Stimulated activated CD4-positive, alpha-beta T cell treated with anti-CD3 and anti-CD28 coated beads, TNF-alpha, amount 100 ng/mL, for 1 hour (primary cell): Measurements from ENCODE around the gene KCTD13.
"Not testable (repeated sequence)": the region's sequence is repeated elsewhere in the genome, so short reads cannot be mapped to it uniquely, and the experiment has no call there.

Experiments
- DNase-seq, 3 donors: peaks; one replicate each; pipeline ENCODE4 v3.0.0-alpha.2; 2020; ENCODE audit warnings: low read depth in 3 of 3, low spot score in 1 of 3

The KCTD13 gene, protein sequence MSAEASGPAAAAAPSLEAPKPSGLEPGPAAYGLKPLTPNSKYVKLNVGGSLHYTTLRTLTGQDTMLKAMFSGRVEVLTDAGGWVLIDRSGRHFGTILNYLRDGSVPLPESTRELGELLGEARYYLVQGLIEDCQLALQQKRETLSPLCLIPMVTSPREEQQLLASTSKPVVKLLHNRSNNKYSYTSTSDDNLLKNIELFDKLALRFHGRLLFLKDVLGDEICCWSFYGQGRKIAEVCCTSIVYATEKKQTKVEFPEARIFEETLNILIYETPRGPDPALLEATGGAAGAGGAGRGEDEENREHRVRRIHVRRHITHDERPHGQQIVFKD

DNA sequence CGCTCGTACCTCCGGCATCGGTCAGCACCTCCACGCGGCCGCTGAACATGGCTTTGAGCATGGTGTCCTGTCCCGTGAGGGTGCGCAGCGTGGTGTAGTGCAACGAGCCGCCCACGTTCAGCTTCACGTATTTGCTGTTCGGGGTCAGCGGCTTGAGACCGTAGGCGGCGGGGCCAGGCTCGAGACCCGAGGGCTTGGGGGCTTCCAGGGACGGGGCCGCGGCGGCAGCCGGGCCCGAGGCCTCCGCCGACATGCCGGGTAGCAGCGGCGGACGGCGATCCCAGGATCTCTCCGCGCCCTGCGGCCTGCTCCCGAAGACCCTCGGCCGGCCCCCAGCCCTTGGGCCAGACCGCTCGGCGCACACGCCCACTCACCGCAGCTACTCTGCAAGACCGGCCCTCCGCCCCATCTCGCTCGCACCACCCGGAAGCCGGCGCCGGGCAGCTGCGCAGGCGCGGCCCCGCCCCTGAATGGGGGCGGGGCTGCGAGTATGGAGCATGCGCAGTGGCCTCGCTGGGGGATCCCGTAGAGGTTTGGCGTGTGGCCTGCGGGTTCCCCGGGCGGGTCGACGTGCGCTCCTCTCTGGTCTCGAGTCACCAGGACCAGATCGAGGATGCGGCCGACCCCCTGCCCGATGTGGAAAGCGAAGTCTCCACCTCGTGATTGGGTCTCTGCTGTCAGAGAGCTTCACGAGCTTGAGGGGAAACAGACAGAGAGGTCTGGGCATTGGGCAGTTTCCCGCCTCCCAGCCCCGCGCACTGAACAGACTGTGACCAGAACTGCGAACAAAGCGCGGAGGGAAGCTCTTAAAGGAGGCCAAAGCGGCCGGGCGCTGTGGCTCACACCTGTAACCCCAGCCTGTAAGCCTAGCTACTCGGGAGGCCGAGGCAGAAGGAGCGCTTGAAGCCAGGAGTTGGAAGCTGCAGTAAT is at the start of gene KCTD13:
Gene KCTD13 (minus strand): TSS at position 446 of the 930 bp plus-strand sequence. CDS start 193 bp downstream, at position 253.
- peak; percentile 70 to 93 (median 91) for DNase-seq

DNA sequence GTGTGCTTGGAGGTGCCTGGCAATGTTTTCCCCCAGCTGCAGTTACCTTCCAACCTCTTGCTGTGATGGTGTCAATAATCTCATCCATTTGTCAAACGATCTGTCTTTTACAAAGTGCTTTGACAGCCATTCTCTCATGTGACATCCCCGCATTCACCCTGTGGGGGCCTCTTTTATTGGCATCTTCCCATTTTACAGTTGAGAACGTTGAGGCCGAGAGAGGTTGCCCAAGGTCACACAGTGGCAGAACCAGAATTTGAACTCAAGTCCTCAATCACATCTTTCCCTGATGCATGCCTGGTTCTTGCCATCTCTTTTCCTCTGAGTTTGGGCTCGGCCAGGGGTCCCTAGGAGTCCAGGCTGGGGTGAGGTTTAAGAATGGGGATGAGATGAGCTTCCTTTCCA is 49.1 kb upstream of the KCTD13 start:
- DNase-seq = no peak

DNA sequence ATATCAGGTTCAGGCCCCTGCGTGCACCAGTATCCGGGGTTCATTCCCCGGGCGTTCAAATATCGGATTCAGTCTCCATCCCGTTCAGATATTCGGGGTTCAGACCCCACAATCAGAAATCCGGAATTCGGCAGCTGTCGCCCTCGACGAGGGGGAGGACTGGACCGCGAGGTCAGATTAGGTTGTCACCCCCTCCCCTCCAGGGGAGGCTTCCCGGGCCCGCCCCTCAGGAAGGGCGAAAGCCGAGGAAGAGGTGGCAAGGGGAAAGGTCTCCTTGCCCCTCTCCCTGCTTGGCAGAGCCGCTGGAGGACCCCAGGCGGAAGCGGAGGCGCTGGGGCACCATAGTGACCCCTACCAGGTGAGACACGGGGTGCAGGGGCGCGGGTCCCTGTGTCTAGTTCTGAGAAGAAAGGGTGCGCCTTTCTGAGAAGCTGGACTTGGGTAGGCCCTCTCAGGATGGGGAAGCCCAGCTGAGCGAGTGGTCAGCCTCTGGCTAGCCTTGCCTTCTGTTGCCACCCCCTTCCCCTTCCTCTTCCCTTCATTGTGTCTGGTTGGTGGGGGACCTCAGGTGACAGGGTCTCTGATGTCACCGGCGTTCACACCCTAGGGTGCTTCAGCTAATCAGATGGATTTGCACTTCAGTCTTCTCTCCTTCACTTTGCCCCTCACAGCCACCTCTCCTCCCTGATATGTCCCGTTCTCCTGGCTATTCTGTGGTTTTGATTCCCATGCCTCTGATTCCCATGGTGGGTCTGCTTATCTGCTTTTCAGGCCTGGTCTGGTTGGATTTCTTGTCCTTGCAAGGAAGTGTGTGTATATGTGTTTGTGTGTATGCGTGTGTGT is 48.5 kb upstream of the KCTD13 start:
- no peak for DNase-seq

DNA sequence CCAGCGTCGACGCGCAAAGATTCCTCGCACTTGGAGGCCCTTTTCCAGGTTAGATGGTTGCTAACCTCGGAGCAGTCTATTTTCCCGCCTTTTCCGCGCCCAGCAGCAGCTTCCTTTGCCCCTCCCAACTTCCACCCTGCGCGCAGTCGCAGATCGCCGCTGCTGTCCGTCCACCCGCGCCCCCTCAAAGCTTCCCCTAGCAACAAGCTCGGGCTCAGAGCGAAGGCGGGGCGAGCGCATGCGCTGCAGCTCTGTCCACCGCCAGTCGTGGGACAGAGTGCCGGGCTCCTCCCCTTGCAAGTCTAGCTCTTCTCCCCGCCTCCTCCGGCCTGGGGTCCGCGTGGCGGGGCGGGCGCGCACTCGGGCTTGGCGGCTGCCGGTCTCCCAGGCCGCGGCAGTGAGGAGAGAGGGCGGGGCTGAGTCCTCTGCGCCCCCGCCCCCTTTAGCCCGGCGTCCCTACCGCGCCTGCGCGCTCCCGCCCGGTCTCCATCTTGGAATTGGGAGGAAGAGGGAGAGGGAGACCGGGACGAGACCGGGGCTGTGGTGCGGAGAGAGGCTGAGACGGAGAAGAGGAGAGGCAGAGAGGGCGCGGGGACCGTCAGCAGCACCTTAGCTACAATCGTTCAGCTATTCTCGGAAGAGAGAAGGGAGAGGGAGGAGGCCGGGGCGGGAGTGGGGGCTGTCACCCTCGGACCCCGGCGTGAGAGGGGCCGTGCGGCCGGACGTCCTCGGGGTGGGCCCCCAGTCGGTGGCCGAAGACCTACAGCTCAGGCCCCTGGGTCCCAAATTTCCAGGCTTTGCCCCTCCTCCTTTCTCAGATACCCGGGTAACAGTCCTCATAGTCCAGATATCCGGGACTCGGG is 47.6 kb upstream of the KCTD13 start, which contains the start of gene TAOK2:
Gene TAOK2 (plus strand): TSS at position 485 of the 863 bp plus-strand sequence. CDS start 3,905 bp downstream, outside the sequence.
- peak; percentile 78 to 86 (median 84) for DNase-seq

DNA sequence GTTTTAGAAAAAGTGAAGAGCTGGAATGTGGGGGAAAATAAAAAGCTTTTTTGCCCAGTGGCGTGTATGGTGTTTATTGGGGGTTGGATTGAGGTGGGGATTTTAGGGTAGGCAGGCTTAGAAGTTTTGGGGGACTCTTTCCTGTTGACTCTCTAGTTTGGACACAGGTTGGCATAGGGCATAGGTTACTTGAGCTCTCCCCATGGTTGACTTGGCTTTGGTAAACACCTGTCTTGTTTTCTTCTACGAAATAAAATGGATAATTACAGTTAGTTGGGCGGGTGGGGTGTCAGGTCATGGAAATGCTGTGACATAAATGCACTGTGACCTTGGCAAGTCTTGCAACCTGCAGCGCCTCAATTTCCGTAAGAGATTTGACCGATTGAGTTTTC is 47.0 kb upstream of the KCTD13 start:
- no peak for DNase-seq

DNA sequence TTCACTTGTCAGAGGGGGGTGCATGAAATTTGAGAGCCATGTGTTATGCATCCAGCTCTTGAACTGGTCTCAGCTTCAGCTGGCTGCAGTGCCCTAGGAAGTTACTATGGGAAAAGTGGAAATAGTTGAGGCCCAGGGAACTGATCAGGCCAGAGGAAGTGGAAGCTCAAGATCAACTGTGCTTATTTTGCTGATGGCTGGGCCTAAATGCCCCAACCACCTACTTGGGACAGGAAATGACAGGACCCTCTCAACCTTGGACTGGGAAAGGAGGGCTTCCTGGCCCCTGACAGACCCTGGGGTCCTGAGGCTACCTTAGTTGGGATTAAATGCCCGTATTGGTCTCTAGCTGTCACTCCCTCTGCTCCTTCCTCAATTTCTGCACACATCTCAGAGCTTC is 46.5 kb upstream of the KCTD13 start:
- no peak for DNase-seq

DNA sequence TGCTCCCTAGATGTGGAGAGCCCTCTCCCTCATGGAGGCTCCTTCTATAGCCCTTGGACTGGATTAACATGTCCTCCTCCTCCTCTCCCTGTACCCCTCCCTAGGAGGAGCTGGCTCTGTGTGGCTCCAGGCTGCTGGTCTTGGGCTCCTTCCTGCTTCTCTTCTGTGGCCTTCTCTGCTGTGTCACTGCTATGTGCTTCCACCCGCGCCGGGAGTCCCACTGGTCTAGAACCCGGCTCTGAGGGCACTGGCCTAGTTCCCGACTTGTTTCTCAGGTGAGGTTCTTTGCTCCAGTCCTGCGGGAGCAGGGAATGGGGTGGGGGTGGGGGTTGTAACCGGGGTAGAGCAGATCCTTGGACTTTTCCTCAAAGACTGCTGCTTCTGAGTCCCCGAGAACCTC is 45.3 kb upstream of the KCTD13 start:
- no peak for DNase-seq

DNA sequence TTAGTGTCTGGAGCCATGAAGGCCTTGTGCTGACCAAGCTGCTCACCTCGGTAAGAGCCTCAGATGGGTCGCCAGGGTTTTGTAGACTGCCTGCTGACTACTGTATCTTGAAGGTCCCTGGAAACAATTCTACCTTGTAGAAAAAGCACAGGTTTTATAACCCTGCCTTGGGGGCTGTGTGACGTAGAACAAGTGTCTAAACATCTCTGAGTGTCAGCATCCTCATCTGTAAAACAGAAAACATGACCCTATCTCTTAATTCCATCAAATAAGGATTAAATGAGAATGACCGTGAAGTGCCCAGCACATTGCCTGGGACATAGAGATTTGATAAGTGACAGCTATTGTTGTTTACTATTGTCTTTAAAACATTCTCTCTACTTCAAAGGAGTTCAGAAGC is 42.2 kb upstream of the KCTD13 start:
- DNase-seq = no peak

DNA sequence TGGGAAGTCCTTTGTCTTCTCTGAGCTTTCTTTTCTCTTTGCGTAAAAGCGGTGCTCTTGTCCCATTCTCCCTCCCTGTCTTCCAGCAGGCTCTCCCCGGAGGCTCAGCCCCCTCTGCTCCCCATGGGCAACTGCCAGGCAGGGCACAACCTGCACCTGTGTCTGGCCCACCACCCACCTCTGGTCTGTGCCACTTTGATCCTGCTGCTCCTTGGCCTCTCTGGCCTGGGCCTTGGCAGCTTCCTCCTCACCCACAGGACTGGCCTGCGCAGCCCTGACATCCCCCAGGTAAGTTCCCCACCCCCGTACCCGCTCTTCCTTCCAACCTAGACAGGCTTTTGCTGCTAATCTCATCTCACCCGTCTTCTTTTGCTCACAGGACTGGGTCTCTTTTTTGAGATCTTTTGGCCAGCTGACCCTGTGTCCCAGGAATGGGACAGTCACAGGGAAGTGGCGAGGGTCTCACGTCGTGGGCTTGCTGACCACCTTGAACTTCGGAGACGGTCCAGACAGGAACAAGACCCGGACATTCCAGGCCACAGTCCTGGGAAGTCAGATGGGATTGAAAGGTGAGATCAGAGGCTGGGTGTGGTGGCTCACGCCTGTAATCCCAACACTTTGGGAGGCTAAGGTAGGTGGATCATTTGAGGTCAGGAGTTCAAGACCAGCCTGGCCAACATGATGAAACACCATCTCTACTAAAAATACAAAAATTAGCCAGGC is 37.2 kb upstream of the KCTD13 start:
- no peak for DNase-seq

DNA sequence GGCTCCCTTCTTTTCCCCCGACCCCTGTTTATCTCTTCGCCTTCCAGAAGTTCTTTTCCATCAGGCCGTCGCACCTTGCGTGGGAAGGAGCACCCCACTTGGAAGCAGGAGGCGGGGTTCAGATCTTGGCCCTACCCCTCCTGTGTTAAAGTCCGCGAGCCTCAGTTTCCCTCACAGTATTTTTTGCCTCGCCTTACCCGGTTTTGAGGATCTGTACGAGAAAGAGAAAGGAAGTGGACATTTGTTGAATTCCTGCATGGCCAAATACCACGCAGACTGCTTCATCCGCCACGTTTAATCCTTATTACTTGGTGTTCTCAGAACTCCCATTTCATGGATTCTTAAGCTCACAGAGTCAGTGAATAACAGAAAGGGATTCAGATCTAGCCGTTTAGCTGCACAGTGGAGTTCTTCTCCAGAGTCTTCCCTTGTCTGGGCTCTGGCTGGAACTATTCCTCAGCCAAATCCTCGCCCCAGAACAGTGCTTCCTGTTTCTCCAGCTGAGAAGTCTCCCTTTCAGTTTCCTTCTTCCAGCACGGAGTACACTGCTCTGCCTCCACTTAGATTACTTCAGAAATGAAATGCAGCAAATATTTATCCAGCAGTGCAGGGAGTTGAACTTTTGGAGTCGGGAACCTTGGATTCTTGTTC is 36.4 kb upstream of the KCTD13 start:
- no peak for DNase-seq

DNA sequence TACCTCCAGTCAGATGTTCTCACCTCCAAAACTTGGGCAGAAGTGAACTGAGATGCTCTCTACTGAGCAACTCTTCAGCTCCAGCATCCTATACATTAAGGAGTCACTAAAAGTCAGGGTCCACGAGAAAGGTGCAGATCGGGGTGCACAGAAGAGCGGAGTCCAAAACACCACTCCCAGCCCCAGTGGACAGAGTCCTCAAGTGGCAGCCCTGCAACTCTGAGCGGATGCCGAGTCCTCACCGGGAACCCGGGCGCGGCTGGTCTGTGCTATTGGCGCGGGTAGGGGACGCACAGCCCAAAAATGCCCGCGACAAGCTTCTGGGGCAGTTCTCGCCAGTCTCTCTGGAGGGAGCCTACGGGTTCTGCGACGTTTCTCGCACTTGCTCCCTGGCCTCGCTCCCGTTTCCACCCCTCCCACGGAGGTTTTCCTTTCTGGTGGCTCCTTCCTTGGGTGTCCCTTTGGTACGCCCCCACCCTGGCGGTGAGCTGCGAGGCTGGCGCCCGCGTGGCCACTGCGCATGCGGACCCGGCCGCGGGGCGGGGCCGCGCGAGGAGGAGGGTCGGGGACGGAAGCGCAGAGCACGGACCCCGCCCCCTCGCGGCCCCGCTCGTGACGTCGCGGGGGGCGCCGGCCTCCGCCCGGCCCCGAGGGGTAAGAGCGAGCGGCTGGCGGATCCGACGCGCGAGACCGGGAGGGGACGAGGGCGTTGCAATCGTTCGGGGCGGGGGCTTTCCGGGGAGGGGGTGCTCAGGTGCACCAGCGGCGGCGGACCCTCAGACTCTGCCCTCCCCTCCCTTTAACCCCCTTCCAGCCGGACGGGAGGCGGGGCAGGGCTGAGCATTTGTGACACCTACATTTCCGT is 35.7 kb upstream of the KCTD13 start, which contains the start of gene TMEM219:
Gene TMEM219 (plus strand): TSS at position 601 of the 865 bp plus-strand sequence. CDS start 1,065 bp downstream, outside the sequence.
- peak; percentile 80 to 95 (median 88) for DNase-seq

DNA sequence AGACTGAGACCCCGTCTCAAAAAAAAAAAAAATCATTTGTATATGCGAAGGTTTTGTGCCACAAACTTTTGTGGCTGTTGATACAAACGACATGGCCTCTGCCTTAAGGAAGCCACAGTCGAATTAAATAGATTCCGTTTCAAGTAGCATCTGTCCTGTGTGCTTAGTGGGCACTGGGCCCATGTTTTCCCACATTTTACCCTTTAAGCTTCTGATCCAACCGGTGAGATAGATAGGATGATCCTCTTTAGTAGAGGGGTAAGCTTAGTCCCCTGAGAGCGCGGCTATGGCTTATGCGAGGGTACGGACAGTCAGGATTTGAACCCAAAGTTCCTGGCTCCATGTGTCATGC is 35.1 kb upstream of the KCTD13 start:
- no peak for DNase-seq

DNA sequence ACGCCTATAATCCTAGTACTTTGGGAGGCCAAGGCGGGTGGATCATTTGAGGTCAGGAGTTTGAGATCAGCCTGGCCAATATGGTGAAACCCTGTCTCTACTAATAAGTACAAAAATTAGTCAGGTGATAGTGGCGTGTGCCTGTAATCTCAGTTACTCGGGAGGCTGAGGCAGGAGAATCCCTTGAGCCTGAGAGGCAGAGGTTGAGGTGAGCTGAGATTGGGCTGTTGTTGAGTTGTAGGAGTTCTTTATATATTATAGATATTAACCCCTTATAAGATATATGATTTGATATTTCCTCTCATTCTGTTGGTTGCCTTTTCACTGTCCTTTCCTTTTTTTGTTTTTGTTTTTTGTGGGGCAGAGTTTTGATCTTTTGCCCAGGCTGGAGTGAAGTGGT is 33.8 kb upstream of the KCTD13 start:
- not testable (repeated sequence) for DNase-seq

DNA sequence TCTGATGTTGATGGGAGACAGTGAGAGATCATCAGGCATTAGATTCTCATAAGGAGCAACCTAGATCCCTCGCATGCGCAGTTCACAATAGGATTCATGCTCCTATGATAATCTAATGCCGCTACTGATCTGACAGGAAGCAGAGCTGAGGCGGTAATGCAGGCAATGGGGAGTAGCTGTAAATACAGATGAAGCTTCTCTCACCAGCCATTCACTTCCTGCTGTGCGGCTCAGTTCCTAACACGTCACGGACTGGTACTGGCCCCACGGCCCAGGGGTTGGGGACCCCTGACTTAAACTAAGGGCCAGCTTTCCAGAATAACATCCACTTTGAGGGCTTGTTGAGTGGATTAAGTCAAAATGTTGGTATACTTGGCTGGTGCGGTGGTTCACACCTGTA is 33.3 kb upstream of the KCTD13 start:
- no peak for DNase-seq

DNA sequence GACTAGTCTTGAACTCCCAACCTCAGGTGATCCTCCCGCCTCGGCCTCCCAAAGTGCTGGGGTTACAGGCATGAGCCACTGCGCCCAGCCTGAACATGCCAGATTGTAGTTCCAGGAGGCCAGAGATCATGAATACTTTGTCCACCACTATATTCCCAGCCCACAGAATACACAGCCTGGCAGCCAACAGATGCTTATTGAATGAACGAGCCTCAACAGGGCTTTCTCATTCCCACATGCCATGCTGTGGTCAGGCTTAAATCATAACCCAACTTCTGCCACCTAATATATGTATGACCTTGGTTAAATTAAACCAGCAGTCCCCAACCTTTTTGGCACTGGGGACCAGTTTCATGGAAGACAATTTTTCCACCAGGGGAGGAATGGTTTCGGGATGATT is 32.7 kb upstream of the KCTD13 start:
- DNase-seq = no peak

DNA sequence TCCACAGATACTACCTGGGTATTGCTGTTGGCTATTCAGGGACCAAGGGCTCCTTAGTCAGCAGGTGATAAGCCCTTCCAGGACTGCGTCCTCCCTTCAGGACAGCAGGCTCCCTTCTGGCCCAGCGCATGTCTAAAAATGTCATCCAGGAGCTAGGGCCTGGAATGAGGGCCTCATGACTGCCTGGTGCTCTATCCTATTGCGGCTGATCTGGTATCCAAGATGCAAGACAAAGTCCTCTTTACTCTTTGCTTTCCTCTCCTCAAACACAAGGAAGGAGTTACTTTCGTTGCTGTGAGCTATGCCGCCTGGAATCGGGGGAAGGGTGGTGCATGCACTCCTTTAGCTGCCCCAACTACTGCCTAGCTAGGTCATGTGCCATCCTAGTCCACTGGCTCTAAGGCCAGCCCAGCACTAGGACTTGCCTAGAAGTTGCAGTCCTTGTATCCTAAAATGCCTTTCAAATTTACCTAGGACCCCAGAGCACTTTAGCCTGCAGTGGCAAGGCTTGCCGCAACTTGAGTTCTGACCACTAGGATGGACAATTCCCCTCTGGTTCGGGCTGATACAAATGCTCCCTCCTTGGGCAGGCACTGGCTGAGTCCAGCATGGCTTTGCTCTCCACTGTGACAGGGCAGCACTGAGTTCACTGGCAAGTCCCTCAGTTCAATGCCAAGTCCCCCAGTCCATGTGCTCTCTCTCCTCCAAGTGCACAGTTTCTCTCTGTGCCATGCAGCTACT is 25.8 kb upstream of the KCTD13 start:
- no peak for DNase-seq

DNA sequence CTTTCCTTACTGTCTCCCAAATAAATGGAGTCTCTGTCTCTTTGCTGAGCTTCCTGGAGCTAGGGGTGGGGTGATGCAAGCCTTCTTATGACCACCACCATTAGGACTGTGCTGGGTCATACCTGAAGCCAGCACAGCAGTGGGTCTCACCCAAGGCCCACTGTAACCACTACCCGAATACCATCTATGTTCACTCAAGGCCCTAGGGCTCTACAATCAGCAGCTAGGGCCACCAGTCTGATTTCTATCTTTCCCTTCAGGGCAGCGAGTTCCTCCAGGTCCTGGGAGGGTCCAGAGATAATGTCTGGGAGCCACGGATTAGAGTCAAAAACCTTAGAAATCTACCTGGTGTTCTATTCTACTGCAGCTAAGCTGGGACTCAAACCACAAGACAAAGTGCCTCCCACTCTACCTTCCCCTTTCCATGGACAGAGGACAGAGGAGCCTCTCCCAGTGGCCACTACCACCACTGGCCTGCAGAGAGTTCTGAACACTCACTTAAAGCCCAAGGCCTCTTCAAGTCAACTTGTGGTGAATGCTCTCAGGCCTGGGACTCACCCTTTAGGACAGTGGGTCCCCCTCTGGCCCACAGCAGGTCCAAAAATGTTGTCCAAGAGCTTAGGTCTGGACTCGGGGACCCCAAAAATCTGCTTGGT is 24.9 kb upstream of the KCTD13 start:
- DNase-seq = no peak
